ENCODE measurements around the gene TMEM258. TPM values are rescaled to one million over a fixed set of nuclear protein-coding genes. Genes with fewer than 3 reads are reported as not detected.

TMEM258 gene
- total and polyA plus RNA-seq, 9 of the 15 experiments (the other 6 are each of a cell fraction or from before 2014, with no cell fraction given) = 97.2 to 856 (median 231) TPM

- TF ChIP-seq TEAD1 (CRISPR knock-in tag; IDR thresholded peaks at IDR 0.05) = no peak
- TF ChIP-seq HEY1 (CRISPR knock-in tag; IDR thresholded peaks at IDR 0.05; ENCODE audit: borderline replicate concordance) = no peak
- no peak for TF ChIP-seq TBL1XR1 (IDR thresholded peaks at IDR 0.05; ENCODE audit: low read length in 2 of 2)
- TF ChIP-seq CREB3L1 (IDR thresholded peaks at IDR 0.05; ENCODE audit: borderline replicate concordance, low read depth) = no peak
- no peak for TF ChIP-seq U2AF1 (optimal IDR thresholded peaks at IDR 0.05; ENCODE audit: low read depth, low read length)
- TF ChIP-seq ZNF778 (CRISPR knock-in tag; IDR thresholded peaks at IDR 0.05) = no peak
- TF ChIP-seq HMGXB4 (CRISPR knock-in tag; IDR thresholded peaks at IDR 0.05) = no peak
- no peak for TF ChIP-seq HDAC8 (tag; IDR thresholded peaks at IDR 0.05)
- TF ChIP-seq PHTF2 (CRISPR knock-in tag; IDR thresholded peaks at IDR 0.05) = no peak
- peak; percentile 39; the same call in 1 of the 2 replicates for TF ChIP-seq JUND (IDR thresholded peaks at IDR 0.05; ENCODE audit: borderline replicate concordance, low read depth, low read length)
- TF ChIP-seq JUND (tag; IDR thresholded peaks at IDR 0.05; ENCODE audit: borderline replicate concordance, low read depth, low read length) = peak; percentile 47; the same call in 1 of the 3 replicates
- TF ChIP-seq PREB (CRISPR knock-in tag; IDR thresholded peaks at IDR 0.05) = no peak
- peak; percentile 51; the same call in 1 of the 2 replicates for TF ChIP-seq RBFOX2 (IDR thresholded peaks at IDR 0.05; ENCODE audit: low read depth, low read length)
- peak; percentile 43; the same call in 1 of the 2 replicates for TF ChIP-seq TOE1 (IDR thresholded peaks at IDR 0.05; ENCODE audit: borderline replicate concordance)
- TF ChIP-seq TOE1 (CRISPR knock-in tag; IDR thresholded peaks at IDR 0.05; ENCODE audit: borderline replicate concordance, low read depth) = no peak
- TF ChIP-seq ZNF41 (CRISPR knock-in tag; conservative IDR thresholded peaks at IDR 0.05) = no peak
- no peak for TF ChIP-seq ZNF79 (CRISPR knock-in tag; IDR thresholded peaks at IDR 0.05; ENCODE audit: low read depth)
- no peak for TF ChIP-seq SRF (CRISPR knock-in tag; IDR thresholded peaks at IDR 0.05)
- no peak for TF ChIP-seq IRF2 (CRISPR knock-in tag; IDR thresholded peaks at IDR 0.05)
- no peak for TF ChIP-seq ATF2 (CRISPR knock-in tag; IDR thresholded peaks at IDR 0.05)
Observed at GRCh38 chr11:61747192-61747966, 45.0 kb downstream of the TMEM258 start (continued).

Measured in K562 (cell line).